Kidney (tissue), 14 donors: ENCODE measurements around the gene PTH2R. TPM values are rescaled to one million over a fixed set of nuclear protein-coding genes. Genes with fewer than 3 reads are reported as not detected.

Source experiments
- DNase-seq, 5 donors: peaks; one replicate each; pipeline ENCODE4 v3.0.0-alpha.2; 2013 to 2020
- FAIRE-seq: peaks from 2 replicates; lab custom pipeline; 2012; peaks lifted over from hg19 to GRCh38; lab: Jason Lieb, UNC
- H3K27ac ChIP-seq, 2 donors: one replicate each; pipeline ENCODE4 v1.7.0; 2013; ENCODE audit warnings: low read depth in 2 of 2, low read length in 2 of 2, inconsistent platforms in 1 of 2
- H3K27me3 ChIP-seq: one replicate; pipeline ENCODE4 v1.7.1; 2013; ENCODE audit warnings: low read length, inconsistent platforms; ENCODE audit not compliant: control insufficient read depth, insufficient read depth
- H3K36me3 ChIP-seq, 3 donors: one replicate each; pipeline versions ENCODE4 v1.7.0 to v1.7.1; 2013; ENCODE audit warnings: low read length in 3 of 3, control low read depth in 1 of 3, inconsistent platforms in 1 of 3; ENCODE audit not compliant: insufficient read depth in 3 of 3, control insufficient read depth in 2 of 3
- H3K4me1 ChIP-seq, 3 donors: one replicate each; pipeline versions ENCODE4 v1.7.0 to v1.7.1; 2013; ENCODE audit warnings: low read length in 3 of 3, inconsistent platforms in 1 of 3, low read depth in 1 of 3; ENCODE audit not compliant: control insufficient read depth in 2 of 3, insufficient read depth in 2 of 3
- H3K4me3 ChIP-seq, 3 donors: one replicate each; pipeline versions ENCODE4 v1.7.0 to v1.8.1; 2013; ENCODE audit warnings: low read length in 3 of 3, control low read depth in 1 of 3, inconsistent platforms in 1 of 3
- H3K9ac ChIP-seq, 3 donors: one replicate each; pipeline versions ENCODE4 v1.7.0 to v1.7.1; 2013; ENCODE audit warnings: low read length in 3 of 3, control low read depth in 1 of 3, inconsistent platforms in 1 of 3
- H3K9me3 ChIP-seq, 3 donors: one replicate each; pipeline versions ENCODE4 v1.7.0 to v1.7.1; 2013; ENCODE audit warnings: low read length in 3 of 3, control low read depth in 1 of 3, inconsistent platforms in 1 of 3; ENCODE audit not compliant: control insufficient read depth in 2 of 3, insufficient read depth in 1 of 3
- intact Hi-C: fragments of 100-400 bp; cut with DNase I; formaldehyde crosslinking; loops from one replicate; pipeline ENCODE4 v1.11.1; 2022
- polyA plus RNA-seq: library from polyadenylated mRNA; stranded (reverse); fragments of 350-450 nt; fragmentation: Illumina TruSeq; extraction: RNeasy Lipid Tissue Mini Kit (QIAGEN cat#74804); gene quantifications from one replicate; pipeline ENCODE4 v1.2.3, GENCODE V29; 2014; ENCODE audit warnings: low read depth, low replicate concordance; ENCODE audit not compliant: insufficient read depth
- total RNA-seq: library from RNA; stranded (reverse); fragmentation: NEBNext Ultra II Directional; extraction: Animal tissue kit (Norgen Biotek cat#: 25700); gene quantifications from one replicate; pipeline ENCODE4 v1.2.1, GENCODE V29; 2021
- TF ChIP-seq, protein P1 (sequence below): IDR thresholded peaks from 3 replicates; pipeline ENCODE4 v1.5.1; 2012; ENCODE audit warnings: mild to moderate bottlenecking, moderate library complexity, borderline replicate concordance; ENCODE audit not compliant: insufficient read depth; ENCODE audit errors: extremely low read depth
- donor health status: control.
- donor health status: control.
- donor health status: control.
- donor health status: control.
- donor health status: control.
- donor health status: DM: yes; HTN: yes; CAD: no.
- donor health status: Normal renal cell carcinoma (clear cell type).

The PTH2R gene
- total and polyA plus RNA-seq, 2 donors from 2014 or later: 11.0 to 54.8 TPM

DNA sequence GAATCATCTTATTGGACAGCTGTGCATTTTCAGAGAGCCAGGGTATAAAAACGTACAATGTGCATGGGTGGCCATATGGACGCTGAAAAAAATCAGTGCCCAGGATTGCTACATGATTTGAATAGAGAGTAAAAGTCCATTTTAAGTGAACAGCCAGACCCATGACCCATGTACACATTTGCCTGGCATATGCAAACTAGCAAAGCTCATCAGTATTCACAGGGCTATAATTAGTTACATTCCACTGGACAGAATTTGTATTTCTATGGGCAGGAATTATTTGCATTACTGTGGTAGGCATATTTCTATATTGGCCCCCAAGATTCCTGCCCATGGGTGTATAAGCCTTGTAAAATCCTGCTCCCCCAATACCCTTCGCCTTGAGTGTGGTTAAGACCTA is 78.8 kb downstream of the PTH2R start:
- Histone ChIP-seq H3K27ac (no peak overlapping the region), H3K4me1 (peaks cover 0 to 12% (median 5%) of the 10 kb centered on the region in 3 donors), H3K9me3 (no peaks in the 10 kb centered on the region), H3K27me3 (no peaks in the 10 kb centered on the region), H3K4me3 (no peak overlapping the region), H3K9ac (no peak overlapping the region), H3K36me3 (no peaks in the 10 kb centered on the region)
- TF ChIP-seq, protein P1, sequence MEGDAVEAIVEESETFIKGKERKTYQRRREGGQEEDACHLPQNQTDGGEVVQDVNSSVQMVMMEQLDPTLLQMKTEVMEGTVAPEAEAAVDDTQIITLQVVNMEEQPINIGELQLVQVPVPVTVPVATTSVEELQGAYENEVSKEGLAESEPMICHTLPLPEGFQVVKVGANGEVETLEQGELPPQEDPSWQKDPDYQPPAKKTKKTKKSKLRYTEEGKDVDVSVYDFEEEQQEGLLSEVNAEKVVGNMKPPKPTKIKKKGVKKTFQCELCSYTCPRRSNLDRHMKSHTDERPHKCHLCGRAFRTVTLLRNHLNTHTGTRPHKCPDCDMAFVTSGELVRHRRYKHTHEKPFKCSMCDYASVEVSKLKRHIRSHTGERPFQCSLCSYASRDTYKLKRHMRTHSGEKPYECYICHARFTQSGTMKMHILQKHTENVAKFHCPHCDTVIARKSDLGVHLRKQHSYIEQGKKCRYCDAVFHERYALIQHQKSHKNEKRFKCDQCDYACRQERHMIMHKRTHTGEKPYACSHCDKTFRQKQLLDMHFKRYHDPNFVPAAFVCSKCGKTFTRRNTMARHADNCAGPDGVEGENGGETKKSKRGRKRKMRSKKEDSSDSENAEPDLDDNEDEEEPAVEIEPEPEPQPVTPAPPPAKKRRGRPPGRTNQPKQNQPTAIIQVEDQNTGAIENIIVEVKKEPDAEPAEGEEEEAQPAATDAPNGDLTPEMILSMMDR: no peak
- intact Hi-C loops: no loop called here
- DNase-seq (no peak), FAIRE-seq (no peak)

DNA sequence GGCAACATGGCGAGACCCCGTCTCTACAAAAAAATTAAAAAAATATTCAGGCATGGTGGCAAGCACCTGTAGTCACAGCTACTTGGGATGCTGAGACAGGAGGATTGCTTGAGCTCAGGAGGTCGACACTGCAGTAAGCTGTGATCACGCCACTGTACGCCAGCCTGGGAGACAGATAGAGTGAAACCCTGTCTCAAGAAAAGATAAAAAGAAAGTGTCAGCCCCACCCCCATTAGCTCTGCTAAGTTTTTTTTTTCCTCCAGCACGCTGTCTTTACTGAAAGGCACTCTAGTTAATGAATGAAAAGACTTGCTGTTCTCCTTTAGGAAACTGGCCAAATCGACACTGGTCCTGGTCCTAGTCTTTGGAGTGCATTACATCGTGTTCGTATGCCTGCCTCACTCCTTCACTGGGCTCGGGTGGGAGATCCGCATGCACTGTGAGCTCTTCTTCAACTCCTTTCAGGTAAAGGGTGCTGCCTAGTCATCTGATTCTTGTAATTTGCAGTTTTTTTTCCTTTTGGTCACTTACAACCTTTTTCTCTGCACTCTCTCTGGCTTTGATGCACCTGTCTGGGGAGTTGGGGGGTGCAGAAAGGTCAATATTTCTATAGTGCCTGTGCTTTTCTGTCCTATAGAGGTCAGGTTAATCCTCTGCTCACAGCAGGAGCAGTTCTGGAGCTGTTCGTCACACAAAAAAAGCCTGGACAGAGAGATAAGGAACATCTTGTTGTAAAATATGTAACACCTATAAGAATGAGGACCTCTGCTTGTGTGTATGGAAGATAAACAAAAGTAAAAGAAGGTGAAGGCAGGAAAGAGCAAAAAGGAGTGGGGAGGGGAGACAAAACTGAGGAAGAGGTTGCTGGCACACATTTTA is 82.3 kb downstream of the PTH2R start:
- H3K4me1 ChIP-seq: peaks cover 0 to 12% (median 5%) of the 10 kb centered on the region in 3 donors
- no peaks in the 10 kb centered on the region for H3K27me3 ChIP-seq
- TF ChIP-seq, protein P1: no peak
- FAIRE-seq (no peak), DNase-seq (no peak)
- peak overlapping the region in 2 of 3 donors; percentile 26 to 30 for H3K4me3 ChIP-seq
- H3K27ac ChIP-seq: no peak overlapping the region
- no peaks in the 10 kb centered on the region for H3K9me3 ChIP-seq
- H3K36me3 ChIP-seq: no peaks in the 10 kb centered on the region
- H3K9ac ChIP-seq: no peak overlapping the region
- intact Hi-C loops: no loop called here

DNA sequence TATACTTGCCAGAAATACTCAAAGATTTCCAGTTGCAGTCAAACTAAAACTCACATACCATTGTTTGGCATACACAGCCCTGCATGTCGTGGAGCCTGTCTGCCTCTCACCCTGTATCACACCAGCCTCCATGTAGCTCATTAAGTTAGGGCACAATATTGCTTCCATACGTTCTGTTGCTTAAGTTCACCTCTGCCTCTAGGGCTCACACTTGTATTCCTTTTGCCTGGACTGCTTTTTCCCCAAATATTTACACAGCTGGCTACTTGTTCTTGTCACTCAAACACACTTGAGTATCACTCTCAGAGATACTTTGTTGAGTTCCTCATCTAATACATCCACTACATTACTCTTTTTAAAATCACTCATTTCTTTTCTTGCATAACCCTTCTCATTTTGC is 83.1 kb downstream of the PTH2R start:
- FAIRE-seq (no peak), DNase-seq (no peak)
- TF ChIP-seq, protein P1: no peak
- H3K9ac ChIP-seq: no peak overlapping the region
- H3K9me3 ChIP-seq: no peaks in the 10 kb centered on the region
- H3K27me3 ChIP-seq: no peaks in the 10 kb centered on the region
- no peak overlapping the region for H3K27ac ChIP-seq
- peaks cover 0 to 12% (median 5%) of the 10 kb centered on the region in 3 donors for H3K4me1 ChIP-seq
- H3K36me3 ChIP-seq: no peaks in the 10 kb centered on the region
- H3K4me3 ChIP-seq: no peak overlapping the region
- intact Hi-C loops: no loop called here
